ENCODE measurements around the gene BCL11A.

DNA sequence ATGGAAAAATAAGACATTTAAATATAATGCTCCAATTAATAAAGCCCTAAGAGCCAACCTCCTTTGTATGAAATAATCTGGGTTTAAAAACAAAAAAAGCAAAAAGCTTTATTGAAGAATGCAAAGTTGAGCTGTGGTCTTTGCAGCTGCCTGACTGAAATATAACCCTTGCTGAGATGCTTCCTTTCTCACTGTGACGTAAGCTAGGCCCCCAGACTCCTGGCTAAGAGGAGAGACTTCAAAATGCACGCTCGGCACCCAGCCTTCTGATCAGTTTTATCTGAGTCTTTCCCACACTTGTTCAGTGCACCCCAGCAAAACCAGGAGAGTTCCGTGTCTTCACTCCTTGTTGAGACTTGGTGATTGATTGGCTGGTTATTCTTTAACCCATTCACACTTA is 115.3 kb downstream of the BCL11A start:
- TF ChIP-seq POLR2AphosphoS5 (IDR thresholded peaks at IDR 0.05; ENCODE audit: borderline replicate concordance, low read depth, low read length) (no peak), EZH2 (IDR thresholded peaks at IDR 0.05) (no peak), FOXP2 (optimal IDR thresholded peaks at IDR 0.05; ENCODE audit: control extremely low read depth, extremely low read length, insufficient read depth) (no peak)

Data from SK-N-MC (cell line).